ENCODE results near the gene MAGED4.
"Not testable (repeated sequence)": the region's sequence is repeated elsewhere in the genome, so short reads cannot be mapped to it uniquely, and the experiment has no call there.

MAGED4 gene

DNA sequence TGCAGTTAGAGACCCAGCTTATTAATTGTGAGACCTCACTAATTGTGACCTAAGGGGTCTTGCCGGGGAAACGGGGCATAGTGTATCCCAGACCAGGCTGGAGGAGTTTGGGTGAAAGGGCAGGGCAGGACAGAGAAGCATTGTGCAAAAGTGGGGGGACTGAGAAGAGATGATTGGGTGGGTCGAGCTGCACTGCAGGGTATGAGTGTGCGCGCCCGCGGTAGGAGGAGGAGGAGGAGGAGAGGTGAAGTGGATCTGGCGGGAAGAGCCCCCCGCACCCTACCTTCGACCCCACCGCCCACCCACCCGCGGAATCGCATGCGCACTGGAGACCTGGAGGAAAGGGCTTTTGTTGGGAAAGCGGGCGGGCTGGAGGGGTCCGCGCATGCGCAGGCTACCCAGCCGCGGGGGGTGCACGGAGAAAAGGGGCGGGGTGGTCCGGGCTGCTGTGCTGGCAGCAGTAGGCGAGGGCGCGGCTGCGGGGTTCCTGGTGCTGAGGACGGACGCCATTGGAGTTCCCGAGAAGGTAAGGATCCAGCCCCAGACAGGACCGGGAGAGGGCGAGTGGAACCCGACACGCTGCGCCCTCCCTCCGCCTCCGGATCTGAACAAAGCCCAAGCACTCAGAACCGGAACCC, at the start of gene MAGED4:
Gene MAGED4, plus strand, starts transcription at position 449 of the 638 bp plus-strand sequence. CDS start 1,035 bp downstream, outside the sequence.
- not testable (repeated sequence) for DNase-seq (ENCODE audit: low spot score)

GRCh38 chrX:52138830-52139544, 45.7 kb upstream of the MAGED4 start:
- DNase-seq (ENCODE audit: low spot score) = no peak

DNA sequence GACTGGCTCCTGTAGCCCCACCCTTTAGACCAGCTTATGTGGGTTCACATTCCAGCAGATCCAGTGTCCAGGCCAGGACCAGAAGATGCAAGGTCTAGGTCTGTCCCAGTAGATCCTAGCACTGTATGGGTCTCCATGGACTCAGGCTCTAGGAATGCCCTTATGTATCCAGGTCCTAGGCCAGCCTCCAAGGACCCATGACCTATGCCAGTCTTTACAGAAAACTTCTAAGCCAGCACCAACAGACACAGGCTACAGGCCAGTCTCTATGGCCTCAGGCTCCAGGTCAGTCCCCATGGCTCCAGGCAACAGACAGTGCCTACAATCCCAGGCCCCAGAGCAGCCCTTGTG, 45.2 kb upstream of the MAGED4 start:
- DNase-seq (ENCODE audit: low spot score) = no peak

DNA sequence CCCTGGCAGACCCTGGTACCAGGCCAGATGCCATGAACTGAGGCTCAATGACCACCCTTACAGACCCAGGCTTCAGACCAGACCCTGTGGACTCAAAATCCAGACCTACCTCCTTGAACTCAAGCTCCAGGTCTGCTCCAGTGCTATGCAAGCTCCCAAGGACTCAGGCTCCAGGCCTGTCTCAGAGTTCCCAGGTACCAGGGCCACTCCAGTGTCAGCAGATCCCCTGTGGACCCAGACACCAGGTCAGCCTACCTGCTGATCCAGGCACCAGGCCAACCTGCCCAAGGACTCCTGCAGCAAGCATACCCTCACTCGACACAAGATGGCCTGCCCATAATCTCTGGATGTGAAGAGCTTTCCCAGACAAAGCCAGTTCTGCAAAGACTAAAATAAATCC, 44.7 kb upstream of the MAGED4 start:
- no peak for DNase-seq (ENCODE audit: low spot score)

DNA sequence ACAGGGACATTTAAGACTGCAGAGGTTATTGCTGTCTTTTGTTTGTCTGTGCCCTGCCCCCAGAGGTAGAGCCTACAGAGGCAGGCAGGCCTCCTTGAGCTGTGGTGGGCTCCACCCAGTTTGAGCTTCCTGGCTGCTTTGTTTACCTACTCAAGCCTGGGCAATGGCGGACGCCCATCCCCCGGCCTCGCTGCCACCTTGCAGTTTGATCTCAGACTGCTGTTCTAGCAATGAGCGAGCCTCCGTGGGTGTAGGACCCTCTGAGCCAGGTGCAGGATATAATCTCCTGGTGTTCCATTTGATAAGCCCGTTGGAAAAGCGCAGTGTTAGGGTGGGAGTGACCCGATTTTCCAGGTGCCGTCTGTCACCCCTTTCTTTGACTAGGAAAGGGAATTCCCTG, 34.0 kb upstream of the MAGED4 start:
- DNase-seq (ENCODE audit: low spot score) = not testable (repeated sequence)

DNA sequence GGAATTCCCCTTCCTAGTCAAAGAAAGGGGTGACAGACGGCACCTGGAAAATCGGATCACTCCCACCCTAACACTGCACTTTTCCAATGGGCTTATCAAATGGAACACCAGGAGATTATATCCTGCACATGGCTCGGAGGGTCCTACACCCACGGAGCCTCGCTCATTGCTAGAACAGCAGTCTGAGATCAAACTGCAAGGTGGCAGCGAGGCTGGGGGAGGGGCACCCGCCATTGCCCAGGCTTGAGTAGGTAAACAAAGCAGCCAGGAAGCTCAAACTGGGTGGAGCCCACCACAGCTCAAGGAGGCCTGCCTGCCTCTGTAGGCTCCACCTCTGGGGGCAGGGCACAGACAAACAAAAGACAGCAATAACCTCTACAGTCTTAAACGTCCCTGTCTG, 24.5 kb upstream of the MAGED4 start:
- not testable (repeated sequence) for DNase-seq (ENCODE audit: low spot score)

- no peak for DNase-seq (ENCODE audit: low spot score)
Measured at GRCh38 chrX:52166840-52167239, 17.8 kb upstream of the MAGED4 start.

- DNase-seq (ENCODE audit: low spot score) = not testable (repeated sequence)
Measured at GRCh38 chrX:52171055-52171454, 13.6 kb upstream of the MAGED4 start.

GRCh38 chrX:52185078-52185453, 378 bp downstream of the MAGED4 start:
- not testable (repeated sequence) for DNase-seq (ENCODE audit: low spot score)

DNA sequence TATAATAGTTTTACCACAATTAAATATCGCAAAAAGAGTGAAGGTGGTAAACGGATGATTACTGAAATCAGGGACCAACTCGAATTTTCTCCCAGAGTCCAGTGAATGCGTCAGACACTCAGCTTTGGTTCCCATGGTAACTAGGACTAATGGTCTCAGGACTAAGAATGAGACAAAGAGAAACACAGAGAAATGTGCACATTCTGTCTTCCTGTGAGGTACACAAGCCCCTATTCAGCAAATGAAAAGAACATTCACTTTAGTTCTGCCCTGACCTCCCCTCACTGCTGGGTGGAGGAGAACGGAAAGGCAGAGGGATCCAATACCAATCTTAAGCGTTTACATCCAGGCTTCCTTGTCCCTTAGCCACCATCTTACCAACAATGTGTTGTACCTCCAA, 26.7 kb downstream of the MAGED4 start:
- DNase-seq (ENCODE audit: low spot score) = not testable (repeated sequence)

DNA sequence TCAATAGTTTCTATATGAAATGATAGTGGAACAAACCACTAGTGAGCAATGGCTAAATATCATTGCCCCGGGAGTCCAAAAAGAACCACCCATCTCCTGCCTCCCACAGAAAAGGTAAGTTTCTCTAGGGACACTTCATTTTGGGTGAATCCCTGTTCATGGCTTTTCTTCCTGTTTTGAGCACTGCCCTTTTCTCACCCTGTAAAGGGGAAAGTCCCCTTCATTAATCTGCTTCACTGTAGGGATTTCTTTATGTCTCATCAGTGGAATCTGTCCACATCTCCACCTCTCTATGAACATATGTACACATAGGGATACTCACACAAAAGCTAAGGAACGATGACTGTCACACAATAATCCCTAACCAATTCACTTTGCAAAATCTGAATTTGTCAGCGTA, 28.6 kb downstream of the MAGED4 start:
- DNase-seq (ENCODE audit: low spot score) = no peak

DNA sequence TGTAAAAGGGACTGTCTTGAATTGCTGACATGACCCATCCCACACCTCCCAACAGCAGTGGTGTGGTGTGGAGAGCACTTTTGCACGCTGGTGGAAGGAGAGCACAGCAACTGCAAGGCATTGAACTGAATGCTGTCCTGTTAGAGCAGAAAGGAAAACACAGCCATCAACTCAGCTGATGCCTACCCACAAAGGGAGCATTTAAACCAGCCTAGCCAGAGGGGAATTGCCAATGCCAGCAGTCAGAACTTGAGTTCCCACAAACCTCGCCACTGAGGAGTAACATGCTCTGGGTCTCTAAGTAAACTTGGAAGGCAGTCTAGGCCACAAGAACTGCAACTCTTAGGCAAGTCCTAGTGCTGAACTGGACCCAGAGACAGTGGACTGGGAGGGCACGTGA, 31.9 kb downstream of the MAGED4 start:
- DNase-seq (ENCODE audit: low spot score) = no peak

DNA sequence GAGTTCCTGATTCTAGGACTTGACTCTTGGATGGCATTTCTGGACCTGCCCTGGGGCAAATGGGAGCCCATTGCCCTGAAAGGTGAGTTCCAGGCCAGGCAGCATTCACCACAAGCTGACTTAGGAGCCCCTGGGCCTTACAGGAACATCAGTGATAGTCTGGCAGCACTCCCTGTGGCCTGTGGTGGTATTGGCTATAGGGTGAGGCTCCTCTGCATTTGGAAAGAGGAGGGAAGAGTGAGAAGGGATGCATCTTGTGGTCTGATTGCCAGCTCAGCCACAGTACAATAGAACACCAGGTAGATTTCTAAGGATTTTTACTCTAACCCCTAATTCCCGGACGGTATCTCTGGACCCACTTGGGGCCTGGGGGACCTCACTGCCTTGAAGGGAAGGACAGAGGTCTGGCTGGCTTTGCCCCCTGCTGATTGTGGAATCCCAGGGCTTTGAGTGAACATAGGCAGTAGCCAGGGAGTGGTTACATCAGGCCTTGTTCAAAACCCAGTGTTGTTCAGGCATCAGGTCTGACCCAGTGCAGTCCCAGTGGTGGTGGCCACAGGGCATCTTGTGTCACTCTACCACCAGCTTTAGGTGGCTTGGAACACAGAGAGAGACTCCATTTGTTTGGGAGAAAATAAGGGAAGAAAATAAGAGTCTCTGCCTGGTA, 32.9 kb downstream of the MAGED4 start:
- DNase-seq (ENCODE audit: low spot score) = no peak

DNA sequence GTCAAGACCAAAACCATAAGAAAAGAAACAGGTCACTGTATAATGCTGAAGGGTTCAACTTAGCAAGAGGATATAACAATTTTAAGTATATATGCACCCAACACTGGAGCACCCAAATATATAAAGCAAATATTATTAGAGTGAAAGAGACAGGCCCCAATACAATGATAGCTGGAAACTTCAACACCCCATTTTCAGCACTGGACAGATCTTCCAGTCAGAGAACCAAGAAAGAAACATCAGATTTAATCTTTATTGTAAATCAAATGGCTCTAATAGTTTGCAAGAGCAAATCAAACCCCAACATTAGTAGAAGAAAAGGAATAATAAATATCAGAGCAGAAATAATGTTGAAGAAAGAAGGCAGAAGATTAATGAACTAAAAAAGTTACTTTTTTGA, 36.2 kb downstream of the MAGED4 start:
- no peak for DNase-seq (ENCODE audit: low spot score)

All from D341Med (cell line).